Esophagus squamous epithelium (tissue), 5 donors: Measurements from ENCODE around the gene SCGB1D1. TPM values are rescaled to one million over a fixed set of nuclear protein-coding genes. Genes with fewer than 3 reads are reported as not detected.
A peak's percentile ranks its signal among the peaks of the same experiment; 100 is the strongest.

ENCODE experiments used
- DNase-seq: peaks from one replicate; lab custom pipeline; 2025; lab: John Stamatoyannopoulos, UW
- H3K27ac ChIP-seq, 4 donors: fragments of 200-600 bp; sonication (generic); one replicate each; pipeline ENCODE4 v1.5.1; 2016 to 2019; ENCODE audit warnings: mild to moderate bottlenecking in 1 of 4
- H3K27me3 ChIP-seq, 4 donors: fragments of 200-600 bp; sonication (generic); 1 replicate in 3 of 4; 2 replicates in 1 of 4; pipeline versions ENCODE4 v1.5.1 to v1.6.0; 2017 to 2021; ENCODE audit warnings: antibody characterized with exemption in 1 of 4
- H3K36me3 ChIP-seq, 3 donors: fragments of 200-600 bp; sonication (generic); one replicate each; pipeline ENCODE4 v1.5.1; 2016 to 2019
- H3K4me1 ChIP-seq, 3 donors: fragments of 200-600 bp; sonication (generic); one replicate each; pipeline ENCODE4 v1.5.1; 2017 to 2019
- H3K4me3 ChIP-seq, 4 donors: fragments of 200-600 bp; sonication (generic); 1 replicate in 3 of 4; 2 replicates in 1 of 4; pipeline ENCODE4 v1.5.1; 2016 to 2019; ENCODE audit warnings: mild to moderate bottlenecking in 2 of 4, moderate library complexity in 1 of 4
- H3K9me3 ChIP-seq, 3 donors: fragments of 200-600 bp; sonication (generic); one replicate each; pipeline ENCODE4 v1.5.1; 2016 to 2019
- POLR2A ChIP-seq, 4 donors: fragments of 450-650 bp; IDR thresholded peaks; one replicate each; pipeline ENCODE4 v1.6.1; 2017; ENCODE audit warnings: antibody characterized with exemption in 4 of 4, mild to moderate bottlenecking in 4 of 4, moderate library complexity in 3 of 4
- WGBS, 2 donors: methylation state at CpG; one replicate each; pipeline ENCODE4 v1.1.5; 2018; 5-methylcytosine and 5-hydroxymethylcytosine counted together
- intact Hi-C: fragments of 100-400 bp; cut with DNase I; formaldehyde crosslinking; loops from one replicate; pipeline ENCODE4 v1.15.0; 2022
- total RNA-seq, 4 donors: library from RNA; depleted of rRNA; stranded (reverse); fragments of >200 nt; gene quantifications; one replicate each; pipeline ENCODE4 v1.1.0, GENCODE V29; 2016
- TF ChIP-seq, protein P1 (sequence below), 6 experiments: fragments of 450-650 bp in 4 of 6; fragments of 200-600 bp in 2 of 6; sonication (generic) in 2 of 6; IDR thresholded peaks; one replicate each; pipeline ENCODE4 v1.5.1; 2016 to 2019; ENCODE audit warnings: antibody characterized with exemption in 6 of 6, mild to moderate bottlenecking in 4 of 6, moderate library complexity in 4 of 6
- donor health status: DM: yes; HTN: yes; CAD: no.

The SCGB1D1 gene
- total RNA-seq, 4 donors from 2014 or later: not detected

DNA sequence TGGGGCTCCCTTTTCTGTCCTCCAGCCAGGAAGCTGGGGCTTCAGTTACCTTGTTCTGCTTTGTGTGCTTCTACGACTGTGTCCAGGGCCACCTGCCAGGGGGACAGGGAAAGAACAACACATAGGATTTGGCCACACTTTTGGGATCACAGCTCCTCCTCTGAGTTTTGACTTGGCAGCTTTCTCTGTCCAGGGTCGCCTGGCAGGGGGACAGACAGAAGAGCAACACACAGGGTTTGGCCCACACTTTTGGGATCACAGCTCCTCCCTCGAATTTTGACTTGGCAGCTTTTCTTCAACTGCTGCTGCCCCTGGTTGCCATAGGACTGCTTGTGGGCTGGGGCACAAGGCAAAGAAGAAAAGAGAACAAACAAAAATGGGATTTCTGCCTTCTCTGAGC lies 47.1 kb upstream of the SCGB1D1 start:
- TF ChIP-seq, protein P1, sequence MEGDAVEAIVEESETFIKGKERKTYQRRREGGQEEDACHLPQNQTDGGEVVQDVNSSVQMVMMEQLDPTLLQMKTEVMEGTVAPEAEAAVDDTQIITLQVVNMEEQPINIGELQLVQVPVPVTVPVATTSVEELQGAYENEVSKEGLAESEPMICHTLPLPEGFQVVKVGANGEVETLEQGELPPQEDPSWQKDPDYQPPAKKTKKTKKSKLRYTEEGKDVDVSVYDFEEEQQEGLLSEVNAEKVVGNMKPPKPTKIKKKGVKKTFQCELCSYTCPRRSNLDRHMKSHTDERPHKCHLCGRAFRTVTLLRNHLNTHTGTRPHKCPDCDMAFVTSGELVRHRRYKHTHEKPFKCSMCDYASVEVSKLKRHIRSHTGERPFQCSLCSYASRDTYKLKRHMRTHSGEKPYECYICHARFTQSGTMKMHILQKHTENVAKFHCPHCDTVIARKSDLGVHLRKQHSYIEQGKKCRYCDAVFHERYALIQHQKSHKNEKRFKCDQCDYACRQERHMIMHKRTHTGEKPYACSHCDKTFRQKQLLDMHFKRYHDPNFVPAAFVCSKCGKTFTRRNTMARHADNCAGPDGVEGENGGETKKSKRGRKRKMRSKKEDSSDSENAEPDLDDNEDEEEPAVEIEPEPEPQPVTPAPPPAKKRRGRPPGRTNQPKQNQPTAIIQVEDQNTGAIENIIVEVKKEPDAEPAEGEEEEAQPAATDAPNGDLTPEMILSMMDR (IDR thresholded peaks at IDR 0.05): no peak
- no peak for TF ChIP-seq POLR2A (IDR thresholded peaks at IDR 0.05)
- peak overlapping the region in 3 of 4 donors; percentile 67 to 79 (median 76) for H3K27ac ChIP-seq
- H3K9me3 ChIP-seq: no peaks in the 10 kb centered on the region
- intact Hi-C loops: no loop called here
- 20 to 78% methylated on average over 1 to 2 of the region's 3 CpGs for WGBS, 2 donors
- no peaks in the 10 kb centered on the region for H3K27me3 ChIP-seq
- peaks cover 16 to 100% (median 30%) of the 10 kb centered on the region in 3 donors for H3K36me3 ChIP-seq
- H3K4me3 ChIP-seq: no peak overlapping the region
- H3K4me1 ChIP-seq: peaks cover 0 to 65% (median 21%) of the 10 kb centered on the region in 3 donors
- no peak for DNase-seq

DNA sequence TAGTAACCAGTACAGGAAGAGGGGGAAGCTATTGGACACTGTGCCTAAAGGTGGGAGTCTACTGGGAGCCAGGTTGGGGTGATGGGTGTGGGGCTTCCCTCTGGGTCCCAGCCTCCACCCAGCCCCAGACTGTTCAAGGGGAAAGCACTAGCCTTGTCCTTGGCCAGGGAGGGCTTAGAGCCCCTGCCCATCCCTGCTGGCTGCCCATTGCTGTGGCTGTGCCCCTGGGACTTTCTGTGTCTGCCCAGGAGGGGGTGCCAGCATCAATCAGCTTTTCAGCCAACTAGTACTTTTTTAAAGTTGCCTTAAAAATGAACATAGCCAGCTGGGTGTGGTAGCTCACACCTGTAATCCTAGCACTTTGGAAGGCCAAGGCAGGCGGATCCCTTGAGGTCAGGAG lies 46.3 kb upstream of the SCGB1D1 start:
- no peak for TF ChIP-seq POLR2A (IDR thresholded peaks at IDR 0.05)
- TF ChIP-seq, protein P1 (IDR thresholded peaks at IDR 0.05): no peak
- no peak overlapping the region for H3K4me3 ChIP-seq
- 40 to 100% methylated on average over 1 of the region's 1 CpG for WGBS, 2 donors
- H3K36me3 ChIP-seq: peaks cover 24 to 100% (median 35%) of the 10 kb centered on the region in 3 donors
- H3K27ac ChIP-seq: peak overlapping the region in 3 of 4 donors; percentile 67 to 79 (median 76)
- no peaks in the 10 kb centered on the region for H3K27me3 ChIP-seq
- DNase-seq: no peak
- H3K9me3 ChIP-seq: no peaks in the 10 kb centered on the region
- H3K4me1 ChIP-seq: peaks cover 0 to 66% (median 27%) of the 10 kb centered on the region in 3 donors
- intact Hi-C loops: no loop called here

DNA sequence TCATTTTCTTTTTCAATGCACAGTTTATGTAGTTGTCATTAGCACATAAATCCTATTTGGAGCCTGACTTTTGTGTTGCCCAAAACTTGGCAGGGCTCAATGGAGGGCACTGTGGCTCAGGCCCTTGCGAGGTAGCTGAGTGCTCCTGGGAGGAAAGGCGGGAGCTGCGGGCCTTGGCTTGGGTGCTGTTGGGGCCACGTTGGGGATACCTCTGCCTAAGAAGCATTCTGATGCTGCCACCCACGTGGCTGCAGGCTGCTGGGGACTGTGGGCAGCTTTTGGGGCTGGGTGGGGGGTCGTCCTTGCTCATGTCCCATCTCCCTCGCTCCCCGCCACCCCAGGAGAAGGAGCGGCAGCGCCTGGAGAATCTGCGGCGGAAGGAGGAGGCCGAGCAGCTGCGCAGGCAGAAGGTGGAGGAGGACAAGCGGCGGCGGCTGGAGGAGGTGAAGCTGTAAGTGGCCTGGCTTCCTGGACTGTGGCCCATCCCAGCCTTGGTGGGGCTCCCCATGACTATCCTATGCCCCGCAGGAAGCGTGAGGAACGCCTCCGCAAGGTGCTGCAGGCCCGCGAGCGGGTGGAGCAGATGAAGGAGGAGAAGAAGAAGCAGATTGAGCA lies 45.3 kb upstream of the SCGB1D1 start:
- WGBS, 2 donors: 93 to 94% methylated on average over 8 to 13 of the region's 24 CpGs
- Histone ChIP-seq H3K27ac (peak overlapping the region in 1 of 4 donors; percentile 79), H3K4me3 (no peak overlapping the region), H3K9me3 (no peaks in the 10 kb centered on the region), H3K4me1 (peaks cover 0 to 61% (median 22%) of the 10 kb centered on the region in 3 donors), H3K27me3 (no peaks in the 10 kb centered on the region), H3K36me3 (peaks cover 15 to 100% (median 37%) of the 10 kb centered on the region in 3 donors)
- TF ChIP-seq, protein P1 (IDR thresholded peaks at IDR 0.05): no peak
- TF ChIP-seq POLR2A (IDR thresholded peaks at IDR 0.05): no peak
- no peak for DNase-seq
- intact Hi-C loops: no loop called here

DNA sequence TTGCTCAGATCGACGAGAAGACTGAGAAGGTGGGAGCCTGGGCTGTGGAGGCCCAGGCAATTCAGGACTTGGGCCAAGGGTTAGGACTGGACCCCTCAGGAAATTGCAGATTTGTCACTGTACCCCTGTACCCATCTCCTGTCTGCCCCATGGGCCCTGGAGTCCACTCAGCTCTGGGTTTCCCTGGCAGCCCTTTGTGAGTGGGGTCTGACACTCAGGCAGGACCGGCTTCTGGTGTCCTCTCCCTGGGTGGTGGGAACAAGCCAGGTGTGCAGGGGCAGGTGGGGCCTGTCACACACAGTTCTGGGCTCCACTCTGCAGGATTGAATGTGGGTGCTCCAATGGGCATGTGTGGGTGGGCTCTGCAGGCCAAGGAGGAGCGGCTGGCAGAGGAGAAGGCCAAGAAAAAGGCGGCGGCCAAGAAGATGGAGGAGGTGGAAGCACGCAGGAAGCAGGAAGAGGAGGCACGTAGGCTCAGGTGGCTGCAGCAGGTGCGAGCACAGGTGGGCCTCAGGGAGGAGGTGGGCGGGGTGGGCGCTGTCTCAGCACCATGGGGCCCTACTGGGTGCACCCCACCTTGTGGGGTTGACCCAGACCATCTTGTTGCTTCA lies 44.6 kb upstream of the SCGB1D1 start:
- Histone ChIP-seq H3K27me3 (no peaks in the 10 kb centered on the region), H3K4me1 (peaks cover 0 to 61% (median 22%) of the 10 kb centered on the region in 3 donors), H3K27ac (no peak overlapping the region), H3K4me3 (no peak overlapping the region), H3K36me3 (peaks cover 15 to 100% (median 43%) of the 10 kb centered on the region in 3 donors), H3K9me3 (no peaks in the 10 kb centered on the region)
- WGBS, 2 donors: 90 to 96% methylated on average over 5 to 10 of the region's 11 CpGs
- intact Hi-C loops: no loop called here
- DNase-seq: no peak
- TF ChIP-seq, protein P1 (IDR thresholded peaks at IDR 0.05): no peak
- no peak for TF ChIP-seq POLR2A (IDR thresholded peaks at IDR 0.05)
